NCI-H774 (cell line): ENCODE measurements around the gene DGCR2.

Experiments
- DNase-seq: peaks from one replicate; lab custom pipeline; 2025; lab: John Stamatoyannopoulos, UW

Gene DGCR2

GRCh38 chr22:19146215-19146968 is 24.2 kb upstream of the DGCR2 start:
- no peak for DNase-seq

GRCh38 chr22:19143967-19144400 is 21.8 kb upstream of the DGCR2 start:
- DNase-seq, result no peak

GRCh38 chr22:19143212-19143611 is 21.0 kb upstream of the DGCR2 start:
- DNase-seq, result no peak

- DNase-seq, result no peak
Observed at GRCh38 chr22:19142394-19142793, 20.2 kb upstream of the DGCR2 start.

- DNase-seq, result no peak
Observed at GRCh38 chr22:19139974-19140373, 17.8 kb upstream of the DGCR2 start.

- no peak for DNase-seq
Observed at GRCh38 chr22:19139001-19139356, 16.8 kb upstream of the DGCR2 start.

- DNase-seq, result no peak
Observed at GRCh38 chr22:19138217-19139000, 16.2 kb upstream of the DGCR2 start.

GRCh38 chr22:19137384-19138216 is 15.4 kb upstream of the DGCR2 start:
- DNase-seq, result no peak

- no peak for DNase-seq
Observed at GRCh38 chr22:19136915-19137314, 14.7 kb upstream of the DGCR2 start.

GRCh38 chr22:19134874-19135273 is 12.7 kb upstream of the DGCR2 start:
- DNase-seq, result no peak

GRCh38 chr22:19134176-19134831 is 12.1 kb upstream of the DGCR2 start:
- no peak for DNase-seq

GRCh38 chr22:19133561-19133960 is 11.3 kb upstream of the DGCR2 start:
- DNase-seq, result no peak

- no peak for DNase-seq
Observed at GRCh38 chr22:19132693-19133400, 10.6 kb upstream of the DGCR2 start.

GRCh38 chr22:19132153-19132552 is 9.9 kb upstream of the DGCR2 start:
- DNase-seq, result no peak

- DNase-seq, result no peak
Observed at GRCh38 chr22:19131685-19132015, 9.4 kb upstream of the DGCR2 start.

GRCh38 chr22:19130959-19131684 is 8.9 kb upstream of the DGCR2 start, which contains the start of gene TSSK2:
TSSK2 (plus strand) TSS chr22:19131308; CDS start chr22:19131400, 92 bp downstream.
- DNase-seq, result no peak

GRCh38 chr22:19129871-19130270 is 7.7 kb upstream of the DGCR2 start:
- DNase-seq, result no peak

GRCh38 chr22:19128946-19129727 is 6.9 kb upstream of the DGCR2 start:
- no peak for DNase-seq

GRCh38 chr22:19128009-19128401 is 5.8 kb upstream of the DGCR2 start:
- DNase-seq, result no peak
